PC-9 (cell line): Measurements from ENCODE around the gene CTSD.

ENCODE experiments used
- CTCF ChIP-seq: fragments of 200-600 bp; sonication (generic); conservative IDR thresholded peaks from 2 replicates; pipeline ENCODE4 v1.6.1; 2017; ENCODE audit warnings: mixed run types, antibody characterized with exemption, mild to moderate bottlenecking, moderate library complexity
- EZH2 ChIP-seq: fragments of 200-600 bp; sonication (generic); IDR thresholded peaks from 2 replicates; pipeline ENCODE4 v1.8.0; 2017; ENCODE audit warnings: antibody characterized with exemption, low read depth

DNA sequence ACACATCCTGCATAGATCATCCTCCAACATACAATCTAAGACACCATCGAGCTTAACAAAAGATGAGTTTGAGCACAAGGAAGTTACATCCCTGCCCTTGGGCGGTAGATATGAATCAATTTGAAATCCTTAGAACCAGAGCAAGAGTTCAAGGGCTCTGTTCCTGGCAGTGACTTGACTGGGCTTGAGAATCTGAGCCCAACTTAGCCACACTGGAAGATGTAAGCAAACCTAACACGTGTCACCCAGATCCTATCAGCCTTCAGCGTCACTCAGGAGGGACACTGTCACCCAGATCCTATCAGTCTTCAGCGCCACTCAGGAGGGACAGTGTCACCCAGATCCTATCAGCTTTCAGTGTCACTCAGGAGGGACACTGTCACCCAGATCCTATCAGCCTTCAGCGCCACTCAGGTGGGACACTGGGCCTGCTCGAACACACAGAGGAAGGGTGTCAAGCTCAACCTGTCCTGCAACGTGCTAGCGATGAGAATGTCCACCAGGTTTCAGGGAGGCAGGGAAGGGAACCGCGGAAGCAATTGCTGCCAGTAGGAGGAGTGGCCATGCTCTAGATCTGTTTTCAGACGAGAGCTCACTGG lies 32.8 kb upstream of the CTSD start:
- peak; percentile 27; the same call in 1 of the 2 replicates for TF ChIP-seq CTCF
- no peak for TF ChIP-seq EZH2
